Urinary bladder (tissue), 4 donors: ENCODE data around the gene CYP1A2. TPM values are rescaled to one million over a fixed set of nuclear protein-coding genes. Genes with fewer than 3 reads are reported as not detected.
"Not testable (repeated sequence)": the region's sequence is repeated elsewhere in the genome, so short reads cannot be mapped to it uniquely, and the experiment has no call there.

Source experiments
- DNase-seq: peaks from one replicate; pipeline ENCODE4 v3.0.0-alpha.2; 2015; ENCODE audit errors: extremely low spot score
- H3K27ac ChIP-seq: one replicate; pipeline ENCODE4 v1.5.1; 2013; ENCODE audit warnings: low read depth, mild to moderate bottlenecking, moderate library complexity
- H3K36me3 ChIP-seq: one replicate; pipeline ENCODE4 v1.6.1; 2013; ENCODE audit warnings: mild to moderate bottlenecking, moderate library complexity; ENCODE audit not compliant: insufficient read depth
- H3K4me1 ChIP-seq: one replicate; pipeline ENCODE4 v1.6.1; 2013; ENCODE audit warnings: mild to moderate bottlenecking, moderate library complexity; ENCODE audit not compliant: insufficient read depth
- H3K4me3 ChIP-seq: one replicate; pipeline ENCODE4 v1.5.1; 2013; ENCODE audit warnings: low read depth, low read length
- WGBS: extraction: QIAGEN DNeasy Blood & Tissue Kit; methylation state at CpG from one replicate; pipeline ENCODE4 v1.1.7; 2013; 5-methylcytosine and 5-hydroxymethylcytosine counted together
- polyA plus RNA-seq: library from polyadenylated mRNA; stranded (reverse); fragments of 200-250 nt; gene quantifications from one replicate; pipeline ENCODE4 v1.2.3, GENCODE V29; 2013
- total RNA-seq: library from RNA; depleted of rRNA; stranded (reverse); fragments of >200 nt; gene quantifications from one replicate; pipeline ENCODE4 v1.2.3, GENCODE V29; 2014
- donor health status: healthy with polysubstance abuse.
- donor health status: healthy.

The CYP1A2 gene
- total and polyA plus RNA-seq, 2 donors: not detected

DNA sequence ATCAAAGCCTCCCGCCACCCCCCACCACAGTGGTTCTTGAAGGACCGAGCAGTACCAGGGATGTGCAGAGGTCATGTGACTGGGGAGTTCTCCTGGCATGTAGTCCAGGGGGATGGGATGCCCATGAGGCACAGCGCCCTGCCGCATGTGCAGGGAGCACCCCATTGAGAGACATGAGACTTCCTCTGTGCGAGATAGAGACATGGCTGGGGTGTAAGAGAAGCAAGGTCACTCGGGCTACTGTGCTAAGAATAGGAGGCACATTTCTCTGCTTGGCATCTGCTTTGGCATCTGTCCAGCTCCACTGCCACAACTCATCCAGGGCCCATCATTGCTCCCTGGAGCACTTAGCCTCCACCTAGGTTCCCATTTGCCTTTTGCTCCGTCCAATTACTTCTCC, 20.9 kb upstream of the CYP1A2 start:
- 69% methylated on average over 7 of the region's 7 CpGs for WGBS
- no peak for DNase-seq
- H3K4me1 ChIP-seq: no peaks in the 10 kb centered on the region
- H3K36me3 ChIP-seq: no peaks in the 10 kb centered on the region
- H3K4me3 ChIP-seq: no peak overlapping the region
- H3K27ac ChIP-seq: no peak overlapping the region

DNA sequence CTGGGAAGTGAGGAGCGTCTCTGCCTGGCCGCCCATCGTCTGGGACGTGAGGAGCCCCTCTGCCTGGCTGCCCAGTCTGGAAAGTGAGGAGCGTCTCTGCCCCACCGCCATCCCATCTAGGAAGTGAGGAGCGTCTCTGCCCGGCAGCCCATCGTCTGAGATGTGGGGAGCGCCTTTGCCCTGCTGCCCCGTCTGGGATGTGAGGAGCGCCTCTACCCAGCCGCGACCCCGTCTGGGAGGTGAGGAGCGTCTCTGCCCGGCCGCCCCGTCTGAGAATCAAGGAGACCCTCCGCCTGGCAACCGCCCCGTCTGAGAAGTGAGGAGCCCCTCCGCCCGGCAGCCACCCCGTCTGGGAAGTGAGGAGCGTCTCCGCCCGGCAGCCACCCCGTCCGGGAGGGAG, 19.9 kb upstream of the CYP1A2 start:
- 74% methylated on average over 19 of the region's 30 CpGs for WGBS
- not testable (repeated sequence) for H3K4me1 ChIP-seq, DNase-seq, H3K27ac ChIP-seq, H3K36me3 ChIP-seq, H3K4me3 ChIP-seq

DNA sequence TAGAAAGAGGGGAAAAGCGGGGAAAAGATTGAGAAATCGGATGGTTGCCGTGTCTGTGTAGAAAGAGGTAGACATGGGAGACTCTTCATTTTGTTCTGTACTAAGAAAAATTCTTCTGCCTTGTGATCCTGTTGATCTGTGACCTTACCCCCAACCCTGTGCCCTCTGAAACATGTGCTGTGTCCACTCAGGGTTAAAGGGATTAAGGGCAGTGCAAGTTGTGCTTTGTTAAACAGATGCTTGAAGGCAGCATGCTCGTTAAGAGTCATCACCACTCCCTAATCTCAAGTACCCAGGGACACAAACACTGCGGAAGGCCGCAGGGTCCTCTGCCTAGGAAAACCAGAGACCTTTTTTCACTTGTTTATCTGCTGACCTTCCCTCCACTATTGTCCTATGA, 19.3 kb upstream of the CYP1A2 start:
- not testable (repeated sequence) for H3K4me1 ChIP-seq, H3K36me3 ChIP-seq, H3K27ac ChIP-seq, DNase-seq, H3K4me3 ChIP-seq
- WGBS: 72% methylated on average over 6 of the region's 6 CpGs

- no peaks in the 10 kb centered on the region for H3K36me3 ChIP-seq
- H3K4me1 ChIP-seq: no peaks in the 10 kb centered on the region
- no peak for DNase-seq
- WGBS: 72% methylated on average over 7 of the region's 7 CpGs
- H3K4me3 ChIP-seq: no peak overlapping the region
- no peak overlapping the region for H3K27ac ChIP-seq
Measured at GRCh38 chr15:74730619-74731316, 17.9 kb upstream of the CYP1A2 start.

DNA sequence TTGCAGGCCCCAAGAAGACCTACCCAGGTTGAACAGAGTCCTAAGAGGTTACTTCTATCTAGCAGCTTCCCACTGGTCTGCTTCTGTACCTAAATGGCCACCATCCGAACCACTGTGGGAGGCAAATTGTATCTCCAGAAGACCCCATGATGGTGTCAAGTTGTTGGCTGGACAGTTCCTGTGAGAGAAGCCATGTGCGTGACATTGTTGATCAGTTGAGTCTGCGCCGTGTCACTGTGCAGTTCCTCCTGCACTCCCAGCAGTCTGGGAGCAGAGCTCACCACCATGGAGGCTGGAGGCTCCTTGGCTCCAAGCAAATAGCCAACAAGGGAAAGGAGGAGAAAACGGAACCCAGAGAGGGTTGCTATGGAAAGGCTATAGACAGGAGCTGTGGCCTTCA, 15.8 kb upstream of the CYP1A2 start:
- 83% methylated on average over 5 of the region's 5 CpGs for WGBS

GRCh38 chr15:74733269-74733668, 15.4 kb upstream of the CYP1A2 start:
- Histone ChIP-seq H3K27ac (no peak overlapping the region), H3K36me3 (no peaks in the 10 kb centered on the region), H3K4me3 (no peak overlapping the region), H3K4me1 (no peaks in the 10 kb centered on the region)
- 88% methylated on average over 3 of the region's 3 CpGs for WGBS
- DNase-seq: no peak

More for the DNA sequence above, 15.8 kb upstream of the CYP1A2 start:
- Histone ChIP-seq H3K4me1 (no peaks in the 10 kb centered on the region), H3K4me3 (no peak overlapping the region), H3K36me3 (no peaks in the 10 kb centered on the region), H3K27ac (no peak overlapping the region)
- DNase-seq: no peak

- DNase-seq: no peak
Measured at GRCh38 chr15:74735305-74735704, 13.3 kb upstream of the CYP1A2 start.

DNA sequence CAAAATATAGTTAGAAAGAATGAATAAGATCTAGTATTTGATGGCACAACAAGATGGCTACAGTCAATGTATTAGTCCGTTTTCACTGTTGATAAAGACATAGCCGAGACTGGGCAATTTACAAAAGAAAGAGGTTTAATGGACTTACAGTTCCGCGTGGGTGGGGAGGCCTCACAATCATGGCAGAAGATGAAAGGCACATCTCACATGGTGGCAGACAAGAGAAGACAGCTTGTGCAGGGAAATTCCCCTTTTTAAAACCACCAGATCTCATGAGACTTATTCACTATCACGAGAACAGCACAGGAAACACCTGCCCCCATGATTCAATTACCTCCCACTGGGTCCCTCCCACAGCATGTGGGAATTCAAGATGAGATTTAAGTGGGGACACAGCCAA, 10.4 kb upstream of the CYP1A2 start:
- not testable (repeated sequence) for DNase-seq, H3K4me3 ChIP-seq, H3K4me1 ChIP-seq, H3K36me3 ChIP-seq, H3K27ac ChIP-seq
- WGBS: 60% methylated on average over 5 of the region's 5 CpGs

More at GRCh38 chr15:74735305-74735704, 13.3 kb upstream of the CYP1A2 start:
- Histone ChIP-seq H3K36me3 (no peaks in the 10 kb centered on the region), H3K27ac (no peak overlapping the region), H3K4me3 (no peak overlapping the region), H3K4me1 (no peaks in the 10 kb centered on the region)
- 90% methylated on average over 3 of the region's 3 CpGs for WGBS

DNA sequence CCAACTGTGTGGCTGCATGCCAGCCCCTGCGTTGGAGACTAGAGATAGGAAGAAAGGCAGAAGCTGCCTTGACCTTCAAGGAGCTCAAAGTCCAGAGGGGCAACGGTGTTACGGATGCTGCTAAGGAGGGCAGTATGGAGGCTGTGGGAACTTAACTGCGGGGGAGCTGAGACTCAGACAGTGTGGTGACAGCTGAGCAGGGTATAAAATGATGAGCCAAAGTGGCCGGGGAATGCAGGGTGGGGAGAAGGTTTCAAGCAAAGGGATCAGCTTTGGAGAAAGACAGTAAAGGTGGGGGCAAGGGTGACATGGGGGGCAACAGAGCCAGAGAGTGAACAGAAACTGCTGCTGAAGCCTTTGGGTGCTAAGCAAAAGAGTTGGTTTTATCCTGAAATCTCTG, 6.2 kb upstream of the CYP1A2 start:
- H3K27ac ChIP-seq: no peak overlapping the region
- no peaks in the 10 kb centered on the region for H3K4me1 ChIP-seq
- H3K36me3 ChIP-seq: no peaks in the 10 kb centered on the region
- H3K4me3 ChIP-seq: no peak overlapping the region
- DNase-seq: no peak
- WGBS: 85% methylated on average over 5 of the region's 5 CpGs

DNA sequence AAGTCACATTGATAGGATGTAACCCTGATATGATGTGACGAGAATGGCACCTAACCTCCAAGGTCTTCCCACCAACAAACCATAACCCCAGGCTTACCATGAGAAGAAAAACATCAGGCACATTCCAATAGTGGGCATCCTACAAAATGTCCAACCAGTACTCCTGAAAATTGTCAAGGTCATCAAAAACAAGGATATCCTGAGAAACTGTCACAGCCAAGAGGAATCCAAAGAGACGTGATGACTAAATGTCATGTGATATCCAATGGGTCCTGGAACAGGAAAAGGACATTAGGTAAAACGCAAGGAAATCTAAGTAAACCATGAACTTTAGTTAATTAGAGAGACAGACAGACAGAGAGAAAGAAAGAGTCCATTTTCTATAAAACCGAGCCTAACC, 2.3 kb upstream of the CYP1A2 start:
- WGBS: 74% methylated on average over 4 of the region's 4 CpGs
- H3K36me3 ChIP-seq: no peaks in the 10 kb centered on the region
- no peak overlapping the region for H3K4me3 ChIP-seq
- DNase-seq: no peak
- no peak overlapping the region for H3K27ac ChIP-seq
- H3K4me1 ChIP-seq: no peaks in the 10 kb centered on the region

GRCh38 chr15:74749832-74750231, 1.2 kb downstream of the CYP1A2 start:
- Histone ChIP-seq H3K4me3 (no peak overlapping the region), H3K4me1 (no peaks in the 10 kb centered on the region), H3K36me3 (no peaks in the 10 kb centered on the region), H3K27ac (no peak overlapping the region)
- 91% methylated on average over 20 of the region's 20 CpGs for WGBS
- no peak for DNase-seq

- H3K36me3 ChIP-seq: no peaks in the 10 kb centered on the region
- no peaks in the 10 kb centered on the region for H3K4me1 ChIP-seq
- DNase-seq: no peak
- no peak overlapping the region for H3K27ac ChIP-seq
- WGBS: 29% methylated on average over 2 of the region's 2 CpGs
- H3K4me3 ChIP-seq: no peak overlapping the region
Measured at GRCh38 chr15:74750751-74751150, 2.1 kb downstream of the CYP1A2 start.

DNA sequence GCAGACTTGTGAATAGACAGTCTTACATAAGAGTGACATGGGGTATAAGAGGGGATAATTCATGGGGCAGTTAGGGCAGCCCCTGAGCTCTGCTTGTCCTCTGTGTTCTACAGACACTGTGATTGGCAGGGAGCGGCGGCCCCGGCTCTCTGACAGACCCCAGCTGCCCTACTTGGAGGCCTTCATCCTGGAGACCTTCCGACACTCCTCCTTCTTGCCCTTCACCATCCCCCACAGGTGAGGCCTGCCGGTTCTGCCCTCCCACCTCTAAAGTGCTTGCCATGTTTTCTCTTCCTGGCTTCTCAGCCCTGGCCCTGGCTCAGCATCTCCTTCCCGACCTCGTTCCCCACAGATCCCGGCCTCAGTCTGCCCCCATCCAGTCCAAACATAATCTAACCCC, 3.4 kb downstream of the CYP1A2 start:
- DNase-seq: no peak
- no peaks in the 10 kb centered on the region for H3K36me3 ChIP-seq
- no peaks in the 10 kb centered on the region for H3K4me1 ChIP-seq
- H3K4me3 ChIP-seq: no peak overlapping the region
- H3K27ac ChIP-seq: no peak overlapping the region
- 70% methylated on average over 8 of the region's 8 CpGs for WGBS

GRCh38 chr15:74752531-74752930, 3.9 kb downstream of the CYP1A2 start:
- Histone ChIP-seq H3K27ac (no peak overlapping the region), H3K36me3 (no peaks in the 10 kb centered on the region), H3K4me3 (no peak overlapping the region), H3K4me1 (no peaks in the 10 kb centered on the region)
- 35% methylated on average over 5 of the region's 5 CpGs for WGBS
- DNase-seq: no peak
